Prostate gland (tissue), 2 donors: ENCODE measurements around the gene MEIOB. TPM values are rescaled to one million over a fixed set of nuclear protein-coding genes. Genes with fewer than 3 reads are reported as not detected.

ENCODE experiments used
- DNase-seq: peaks from one replicate; pipeline ENCODE4 v3.0.0-alpha.2; 2019; ENCODE audit warnings: low spot score
- H3K27ac ChIP-seq, 2 donors: fragments of 200-600 bp; sonication (generic); 2 replicates each; pipeline ENCODE4 v1.5.1; 2017 to 2019
- H3K27me3 ChIP-seq: fragments of 200-600 bp; sonication (generic); replicated peaks from 2 replicates; pipeline ENCODE4 v1.5.1; 2019; ENCODE audit not compliant: insufficient read depth
- H3K36me3 ChIP-seq, 2 donors: fragments of 200-600 bp; sonication (generic); 1 replicate in 1 of 2; 2 replicates in 1 of 2; pipeline versions ENCODE4 v1.5.1 to v1.8.1; 2017 to 2019
- H3K4me1 ChIP-seq: fragments of 200-600 bp; sonication (generic); replicated peaks from 2 replicates; pipeline ENCODE4 v1.5.1; 2019
- H3K4me3 ChIP-seq, 2 donors: fragments of 200-600 bp; sonication (generic); 2 replicates each; pipeline ENCODE4 v1.5.1; 2017 to 2019
- H3K9me3 ChIP-seq: fragments of 200-600 bp; sonication (generic); 2 replicates; pipeline ENCODE4 v1.5.1; 2017
- CTCF ChIP-seq, 4 experiments: fragments of 200-600 bp in 2 of 4; fragments of 450-650 bp in 2 of 4; sonication (generic) in 2 of 4; IDR thresholded peaks; 1 replicate in 3 of 4; 2 replicates in 1 of 4; pipeline ENCODE4 v1.5.1; 2016 to 2019; ENCODE audit warnings: antibody characterized with exemption in 4 of 4, mild to moderate bottlenecking in 2 of 4, moderate library complexity in 2 of 4
- POLR2A ChIP-seq: fragments of 450-650 bp; IDR thresholded peaks from one replicate; pipeline ENCODE4 v1.6.1; 2016; ENCODE audit warnings: antibody characterized with exemption, mild to moderate bottlenecking
- POLR2AphosphoS5 ChIP-seq: sonication (generic); formaldehyde crosslinking; IDR thresholded peaks from one replicate; pipeline ENCODE4 v1.6.1; 2017; ENCODE audit warnings: antibody characterized with exemption
- WGBS: methylation state at CpG from one replicate; pipeline ENCODE4 v1.1.5; 2018; 5-methylcytosine and 5-hydroxymethylcytosine counted together
- intact Hi-C: fragments of 100-400 bp; cut with DNase I; formaldehyde crosslinking; loops from one replicate; pipeline ENCODE4 v1.14.2; 2022
- total RNA-seq, 2 donors: library from RNA; depleted of rRNA; stranded (reverse); fragments of >200 nt; gene quantifications; one replicate each; pipeline ENCODE4 v1.1.0, GENCODE V29; 2016

Gene MEIOB
- total RNA-seq, 2 donors from 2014 or later, result 14.4 TPM; not detected in 1

- H3K9me3 ChIP-seq, result no peaks in the 10 kb centered on the region
- TF ChIP-seq CTCF (IDR thresholded peaks at IDR 0.05), result no peak
- TF ChIP-seq POLR2A, result no peak
- no peak for TF ChIP-seq POLR2AphosphoS5
- no peaks in the 10 kb centered on the region for H3K4me1 ChIP-seq
- DNase-seq, result no peak
- intact Hi-C loops, result no loop called here
- H3K36me3 ChIP-seq, result peaks cover 3 to 15% of the 10 kb centered on the region in 2 donors
- H3K27ac ChIP-seq, result no peak overlapping the region
- H3K4me3 ChIP-seq, result no peak overlapping the region
- H3K27me3 ChIP-seq, result no peaks in the 10 kb centered on the region
- WGBS, result 95% methylated on average over 40 of the region's 40 CpGs
Observed at GRCh38 chr16:1816396-1817275, 55.3 kb downstream of the MEIOB start.

GRCh38 chr16:1815461-1815860 is 56.5 kb downstream of the MEIOB start:
- Histone ChIP-seq H3K27me3 (no peaks in the 10 kb centered on the region), H3K9me3 (no peaks in the 10 kb centered on the region), H3K27ac (no peak overlapping the region), H3K4me1 (no peaks in the 10 kb centered on the region), H3K4me3 (no peak overlapping the region), H3K36me3 (peaks cover 3 to 11% of the 10 kb centered on the region in 2 donors)
- 86% methylated on average over 11 of the region's 11 CpGs for WGBS
- TF ChIP-seq POLR2A (no peak), CTCF (IDR thresholded peaks at IDR 0.05) (no peak), POLR2AphosphoS5 (no peak)
- intact Hi-C loops, result no loop called here
- DNase-seq, result no peak

- H3K27me3 ChIP-seq, result no peaks in the 10 kb centered on the region
- H3K4me3 ChIP-seq, result no peak overlapping the region
- no peak overlapping the region for H3K27ac ChIP-seq
- DNase-seq, result peak; percentile 84
- peak; percentile 80 for TF ChIP-seq POLR2AphosphoS5
- TF ChIP-seq POLR2A, result no peak
- peak in 3 of 4 experiments; percentile 61 to 84 (median 84) for TF ChIP-seq CTCF (IDR thresholded peaks at IDR 0.05)
- H3K9me3 ChIP-seq, result no peaks in the 10 kb centered on the region
- peaks cover 0 to 11% of the 10 kb centered on the region in 2 donors for H3K36me3 ChIP-seq
- H3K4me1 ChIP-seq, result no peaks in the 10 kb centered on the region
- intact Hi-C loops, result no loop called here
- 8% methylated on average over 16 of the region's 17 CpGs for WGBS
Observed at GRCh38 chr16:1812732-1813163, 59.2 kb downstream of the MEIOB start.

GRCh38 chr16:1810536-1810935 is 61.4 kb downstream of the MEIOB start:
- DNase-seq, result no peak
- Histone ChIP-seq H3K4me1 (no peaks in the 10 kb centered on the region), H3K4me3 (no peak overlapping the region), H3K27ac (no peak overlapping the region), H3K36me3 (no peaks in the 10 kb centered on the region), H3K9me3 (no peaks in the 10 kb centered on the region), H3K27me3 (no peaks in the 10 kb centered on the region)
- intact Hi-C loops, result no loop called here
- TF ChIP-seq CTCF (IDR thresholded peaks at IDR 0.05) (no peak), POLR2AphosphoS5 (no peak), POLR2A (no peak)
- 90% methylated on average over 16 of the region's 16 CpGs for WGBS

- H3K27ac ChIP-seq, result no peak overlapping the region
- TF ChIP-seq CTCF (IDR thresholded peaks at IDR 0.05) (no peak), POLR2A (no peak)
- DNase-seq, result no peak
- intact Hi-C loops, result no loop called here
- 98% methylated on average over 16 of the region's 16 CpGs for WGBS
- H3K9me3 ChIP-seq, result no peaks in the 10 kb centered on the region
- H3K27me3 ChIP-seq, result no peaks in the 10 kb centered on the region
- H3K4me1 ChIP-seq, result no peaks in the 10 kb centered on the region
- no peak overlapping the region for H3K4me3 ChIP-seq
- no peaks in the 10 kb centered on the region for H3K36me3 ChIP-seq
Observed at GRCh38 chr16:1810106-1810505, 61.9 kb downstream of the MEIOB start.
